ENCODE data around the gene CLPSL2. TPM values are rescaled to one million over a fixed set of nuclear protein-coding genes. Genes with fewer than 3 reads are reported as not detected.

CLPSL2 gene
- total RNA-seq, 2 donors from 2014 or later: not detected

- TF ChIP-seq CTCF (IDR thresholded peaks at IDR 0.05): no peak
- Histone ChIP-seq H3K36me3 (no peaks in the 10 kb centered on the region), H3K27ac (no peak overlapping the region), H3K9me3 (peaks cover 0 to 1% of the 10 kb centered on the region in 2 donors), H3K4me3 (no peak overlapping the region), H3K4me1 (no peaks in the 10 kb centered on the region), H3K27me3 (no peaks in the 10 kb centered on the region)
- DNase-seq (ENCODE audit: low spot score): no peak
Measured at GRCh38 chr6:35810971-35811698, 34.7 kb downstream of the CLPSL2 start.

- Histone ChIP-seq H3K9me3 (peaks cover 0 to 6% of the 10 kb centered on the region in 2 donors), H3K4me3 (no peak overlapping the region), H3K36me3 (no peaks in the 10 kb centered on the region), H3K27me3 (no peaks in the 10 kb centered on the region), H3K27ac (no peak overlapping the region), H3K4me1 (no peaks in the 10 kb centered on the region)
- TF ChIP-seq CTCF (IDR thresholded peaks at IDR 0.05): no peak
- no peak for DNase-seq (ENCODE audit: low spot score)
Measured at GRCh38 chr6:35811699-35811995, 35.2 kb downstream of the CLPSL2 start.

GRCh38 chr6:35817515-35817914 lies 41.1 kb downstream of the CLPSL2 start:
- no peak overlapping the region for H3K4me3 ChIP-seq
- H3K4me1 ChIP-seq: no peaks in the 10 kb centered on the region
- no peaks in the 10 kb centered on the region for H3K36me3 ChIP-seq
- DNase-seq (ENCODE audit: low spot score): no peak
- H3K9me3 ChIP-seq: peaks cover 0 to 19% of the 10 kb centered on the region in 2 donors
- TF ChIP-seq CTCF (IDR thresholded peaks at IDR 0.05): no peak
- no peaks in the 10 kb centered on the region for H3K27me3 ChIP-seq
- no peak overlapping the region for H3K27ac ChIP-seq

- Histone ChIP-seq H3K27me3 (no peaks in the 10 kb centered on the region), H3K9me3 (no peaks in the 10 kb centered on the region), H3K4me1 (no peaks in the 10 kb centered on the region), H3K36me3 (no peaks in the 10 kb centered on the region), H3K4me3 (no peak overlapping the region), H3K27ac (no peak overlapping the region)
- no peak for TF ChIP-seq CTCF (IDR thresholded peaks at IDR 0.05)
- DNase-seq (ENCODE audit: low spot score): no peak
Measured at GRCh38 chr6:35823601-35824000, 47.2 kb downstream of the CLPSL2 start.

GRCh38 chr6:35824552-35825192 lies 48.3 kb downstream of the CLPSL2 start:
- Histone ChIP-seq H3K9me3 (no peaks in the 10 kb centered on the region), H3K4me1 (no peaks in the 10 kb centered on the region), H3K27ac (no peak overlapping the region), H3K36me3 (no peaks in the 10 kb centered on the region), H3K4me3 (no peak overlapping the region), H3K27me3 (no peaks in the 10 kb centered on the region)
- TF ChIP-seq CTCF (IDR thresholded peaks at IDR 0.05): no peak
- no peak for DNase-seq (ENCODE audit: low spot score)

Other genes with a start within 250 kb of the CLPSL2 start
- 100 to 1,000 TPM; 135 TPM for gene FKBP5, start 87.7 kb upstream of the CLPSL2 start, total RNA-seq
- gene ARMC12, start 39.6 kb upstream of the CLPSL2 start, total RNA-seq: under 1 TPM in 1 of 2 donors, not detected in 1; 0.39 TPM
- gene CLPSL1, start 4.4 kb downstream of the CLPSL2 start, total RNA-seq: not detected
- gene CLPS, start 20.7 kb downstream of the CLPSL2 start, total RNA-seq: not detected
- not detected for gene LHFPL5, start 28.8 kb downstream of the CLPSL2 start, total RNA-seq
- 10 to 100 TPM; 19.7 to 24.2 TPM for gene SRPK1, start 144.5 kb downstream of the CLPSL2 start, total RNA-seq
- gene SLC26A8, start 248.0 kb downstream of the CLPSL2 start, total RNA-seq: not detected

Measured in right atrium auricular region (tissue), 2 donors.